RPMI8226 (cell line): ENCODE data around the gene CSGALNACT2.
"Not testable (repeated sequence)": the region's sequence is repeated elsewhere in the genome, so short reads cannot be mapped to it uniquely, and the experiment has no call there.

Experiments used
- DNase-seq: peaks from one replicate; pipeline ENCODE4 v3.0.0-alpha.2; 2015

The CSGALNACT2 gene

DNA sequence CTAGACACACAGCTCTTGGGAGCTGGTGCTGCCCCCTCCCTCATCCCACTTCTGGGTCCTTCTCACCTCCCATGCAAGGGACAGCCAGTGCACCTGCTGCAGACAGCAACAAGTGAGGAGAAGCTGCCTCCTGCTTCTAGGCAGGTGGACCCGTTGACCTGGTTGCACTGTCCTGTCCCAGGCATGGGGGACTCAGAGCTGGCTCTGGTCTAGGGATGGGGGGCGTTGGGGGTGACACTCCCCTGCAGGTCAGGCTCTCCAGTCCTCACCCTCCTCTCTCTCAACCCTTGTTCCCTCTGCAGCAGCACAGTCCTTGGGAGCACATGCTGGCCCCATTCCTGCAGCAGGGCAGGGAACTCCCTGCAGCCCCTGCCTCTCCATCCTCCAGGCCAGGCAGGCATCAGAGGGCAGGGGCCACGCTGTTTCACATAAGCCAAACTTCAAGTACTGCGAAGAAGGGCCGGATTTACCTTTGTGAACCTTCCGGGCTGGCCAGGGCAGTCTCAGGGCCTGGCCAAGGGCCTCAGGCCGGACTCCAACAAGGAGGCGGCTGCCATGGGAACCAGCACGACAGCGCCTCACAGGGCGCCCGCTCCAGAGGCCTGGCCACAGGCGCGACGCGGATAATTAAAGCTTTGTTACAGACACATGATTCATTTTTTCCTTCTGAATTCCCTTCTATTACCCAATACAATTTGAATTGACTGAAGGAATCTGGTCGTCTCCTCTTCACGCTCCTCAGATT lies 80.1 kb downstream of the CSGALNACT2 start:
- DNase-seq: no peak

DNA sequence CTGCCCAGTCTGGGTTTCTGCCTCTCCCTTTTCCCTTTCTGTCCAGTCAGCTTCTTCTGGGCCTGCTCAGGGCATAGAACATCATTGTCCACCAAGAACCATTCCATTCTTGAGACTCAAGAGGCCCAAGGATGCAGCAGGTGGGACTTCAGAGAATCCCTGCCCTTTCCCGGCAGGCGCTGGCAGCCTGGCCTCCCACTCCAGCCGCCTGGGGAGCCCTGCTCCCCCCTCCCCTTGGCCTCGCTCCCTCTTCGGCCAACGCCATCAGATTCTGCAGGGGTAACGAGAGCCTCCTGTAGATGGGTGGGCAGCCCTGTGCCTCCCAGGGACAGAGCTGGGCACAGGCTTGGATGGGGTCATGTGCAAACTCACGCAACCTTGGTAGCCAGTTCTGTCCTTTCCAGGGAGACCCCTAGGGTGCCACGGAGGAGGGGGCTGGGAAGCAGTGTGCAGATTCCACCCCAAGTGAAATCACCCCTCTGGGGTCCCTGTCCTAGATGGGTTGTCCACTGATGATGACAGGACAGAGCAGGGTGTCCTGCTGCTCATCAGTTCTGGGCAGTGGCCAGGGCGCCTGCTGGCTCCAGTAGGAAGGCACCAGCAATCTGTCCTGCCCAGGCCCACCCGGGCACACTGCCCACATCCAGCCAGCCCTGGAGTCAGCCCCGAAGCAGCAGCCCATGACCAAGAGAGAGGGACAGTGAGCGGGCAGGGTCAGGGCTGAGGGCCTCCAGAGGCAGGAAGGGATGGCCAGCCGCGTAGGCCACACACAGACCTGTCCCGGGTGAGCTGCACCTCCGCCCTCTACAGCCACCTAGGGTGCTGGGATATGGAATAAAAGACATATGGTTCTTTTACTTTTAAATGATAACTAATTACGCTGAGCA lies 80.9 kb downstream of the CSGALNACT2 start:
- DNase-seq: no peak

DNA sequence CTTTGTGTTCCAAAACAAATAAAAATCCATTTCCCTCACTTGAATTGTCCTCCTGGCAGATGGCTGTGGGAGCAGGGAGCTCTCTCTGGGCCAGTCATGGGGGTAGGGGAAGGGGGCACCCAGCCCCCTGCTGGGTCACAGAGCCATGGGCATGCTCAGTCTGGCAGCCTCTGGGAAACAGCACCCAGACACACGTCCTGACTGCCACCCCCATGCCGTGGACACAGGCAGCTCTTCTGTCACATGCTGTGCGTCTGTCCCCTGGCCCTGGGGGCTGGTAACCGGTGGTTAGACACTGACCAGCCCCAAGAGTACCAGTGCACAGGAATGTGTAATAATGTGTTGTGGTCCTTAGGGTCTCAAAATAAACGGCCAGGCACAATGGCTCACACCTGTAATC lies 81.6 kb downstream of the CSGALNACT2 start:
- DNase-seq: no peak

DNA sequence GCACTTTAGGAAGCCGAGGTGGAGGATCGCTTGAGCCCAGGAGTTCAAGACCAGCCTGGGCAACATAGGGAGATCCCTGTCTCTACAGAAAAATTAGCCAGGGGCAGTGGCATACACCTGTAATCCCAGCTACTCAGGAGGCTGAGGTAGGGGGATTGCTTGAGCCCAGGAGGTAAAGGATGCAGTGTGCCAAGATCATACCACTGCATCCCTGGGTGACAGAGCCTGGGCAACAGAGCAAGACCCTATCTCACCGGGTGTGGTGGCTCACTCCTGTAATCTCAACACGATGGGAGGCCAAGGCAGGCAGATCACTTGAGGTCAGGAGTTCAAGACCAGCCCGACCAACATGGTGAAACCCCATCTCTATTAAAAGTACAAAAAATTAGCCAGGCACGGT lies 82.0 kb downstream of the CSGALNACT2 start:
- DNase-seq: not testable (repeated sequence)

DNA sequence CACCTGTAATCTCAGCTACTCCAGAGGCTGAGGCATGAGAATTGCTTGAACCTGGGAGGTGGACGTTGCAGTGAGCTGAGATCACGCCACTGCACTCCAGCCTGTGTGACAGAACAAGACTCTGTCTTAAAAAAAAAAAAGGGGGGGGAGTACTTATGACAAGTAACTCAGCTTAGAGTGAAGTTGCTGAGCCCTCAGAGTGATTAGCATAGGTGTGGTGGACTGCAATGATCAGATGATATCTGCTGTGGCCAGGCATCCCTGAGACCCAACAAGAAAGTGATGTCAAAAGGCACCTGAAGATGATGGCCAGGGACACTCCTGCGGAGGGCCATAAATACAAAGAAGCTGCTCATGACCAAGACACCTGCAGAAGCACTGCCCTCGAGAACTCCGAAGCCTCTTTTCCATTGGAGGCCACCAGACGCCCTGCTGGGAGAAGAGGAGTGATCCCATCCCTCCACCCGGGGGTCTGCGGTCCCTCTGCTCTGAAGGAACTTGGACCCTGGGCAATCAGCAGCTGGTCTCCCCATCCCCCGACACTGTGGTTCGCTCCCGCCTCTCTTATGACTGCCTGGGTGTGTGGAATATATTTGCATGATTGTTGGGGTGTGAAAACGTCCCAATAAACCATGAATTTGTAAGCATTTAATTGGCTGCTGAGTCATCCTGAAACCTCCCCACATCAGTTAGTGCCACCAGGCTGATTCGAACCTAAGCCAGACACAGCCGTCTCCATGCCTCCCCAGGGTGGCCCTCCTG lies 82.6 kb downstream of the CSGALNACT2 start:
- DNase-seq: no peak

DNA sequence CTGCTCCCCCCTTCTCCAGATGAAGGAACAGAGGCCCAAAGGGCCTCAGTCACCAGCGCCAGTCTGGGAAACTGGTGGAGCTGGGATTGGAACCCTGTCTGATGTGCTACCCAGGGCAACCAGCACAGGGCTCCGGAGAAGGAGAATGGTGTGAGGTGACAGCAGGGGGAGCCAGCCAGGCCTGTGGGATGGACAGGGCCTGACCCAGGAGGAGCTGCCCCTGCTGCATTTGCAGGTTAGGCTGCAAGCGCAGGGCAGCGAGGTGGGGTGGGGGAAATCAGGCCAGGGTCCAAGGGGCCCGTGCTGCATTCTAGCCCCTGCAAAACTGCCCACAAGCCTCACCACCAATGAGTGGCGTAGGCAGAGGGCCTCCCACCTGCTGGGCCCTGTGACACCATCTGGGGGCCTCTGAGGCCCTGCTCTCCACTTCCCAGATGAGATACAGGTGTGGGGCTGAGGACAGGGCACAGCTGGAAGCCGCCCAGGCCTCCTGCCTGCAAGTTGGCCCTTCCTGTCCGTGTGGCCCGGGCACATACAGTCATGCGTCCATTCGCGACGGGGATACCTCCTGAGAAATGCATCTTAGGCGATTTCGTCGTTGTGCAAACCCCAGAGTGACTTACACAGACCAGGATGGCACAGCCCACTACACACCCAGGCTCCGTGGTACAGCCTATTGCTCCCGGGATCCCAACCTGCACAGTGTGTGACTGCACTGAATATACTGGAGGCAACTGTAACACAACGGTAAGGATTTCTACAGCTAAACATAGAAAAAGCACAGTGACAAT lies 83.4 kb downstream of the CSGALNACT2 start:
- DNase-seq: peak; percentile 33

DNA sequence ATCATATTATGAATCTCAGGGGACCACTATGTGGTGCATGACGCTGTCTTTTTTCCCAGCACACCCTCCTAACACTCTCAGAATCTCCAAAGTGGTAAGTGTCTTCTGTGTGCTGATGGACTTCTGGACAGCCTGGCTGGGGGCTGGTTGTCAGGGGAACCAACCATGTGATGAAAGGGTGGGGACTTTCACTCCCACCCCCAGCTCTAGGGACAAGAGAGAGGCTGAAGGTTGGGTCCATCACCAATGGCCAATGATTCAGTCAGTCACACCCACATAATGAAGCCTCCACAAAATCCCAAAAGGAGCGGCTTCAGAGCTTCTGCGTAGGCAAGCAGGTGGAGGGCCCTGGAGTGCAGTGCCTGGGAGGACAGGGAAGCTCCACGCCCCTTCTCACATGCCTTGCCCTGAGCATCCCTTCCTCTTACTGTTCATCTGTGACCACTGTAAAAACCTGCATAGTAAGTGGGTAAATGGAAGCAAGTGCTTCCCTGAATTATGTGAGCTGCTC lies 84.0 kb downstream of the CSGALNACT2 start:
- no peak for DNase-seq

DNA sequence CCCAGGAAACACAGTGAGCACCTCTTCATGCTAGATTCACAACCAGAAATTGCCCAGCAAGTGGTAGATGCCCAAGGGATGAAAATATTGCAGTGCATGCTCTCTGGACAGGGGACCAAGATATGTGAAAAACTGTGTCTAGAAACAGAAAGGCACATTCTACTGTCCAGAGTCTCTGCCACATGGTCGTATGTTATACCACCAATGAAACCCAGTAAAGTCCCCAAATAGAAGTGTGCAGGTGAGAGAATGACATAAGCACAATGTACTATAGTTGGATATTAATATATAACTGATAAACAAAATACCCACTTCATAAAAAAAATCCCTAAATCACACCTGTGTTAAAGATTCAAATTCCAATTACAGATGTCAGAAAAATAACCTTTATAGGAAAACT lies 84.8 kb downstream of the CSGALNACT2 start:
- DNase-seq: no peak

DNA sequence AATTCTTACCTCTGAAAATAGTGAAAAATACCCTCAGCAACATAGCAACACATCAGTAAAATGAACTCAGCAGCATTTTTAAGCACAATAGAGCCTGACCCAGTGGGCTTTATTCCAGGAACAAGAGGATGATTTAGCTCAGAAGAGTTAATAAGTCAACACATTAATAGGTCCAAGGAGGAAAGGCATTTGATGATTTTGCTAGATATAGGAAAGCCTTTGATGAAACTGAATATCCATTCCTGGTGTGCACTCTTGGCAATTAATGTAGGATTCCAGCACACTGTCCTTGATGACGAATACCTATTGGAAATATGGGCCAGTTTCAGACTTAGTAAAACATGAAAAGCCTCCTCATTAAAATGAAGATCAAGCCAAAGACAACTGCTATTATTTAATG lies 86.1 kb downstream of the CSGALNACT2 start:
- no peak for DNase-seq

DNA sequence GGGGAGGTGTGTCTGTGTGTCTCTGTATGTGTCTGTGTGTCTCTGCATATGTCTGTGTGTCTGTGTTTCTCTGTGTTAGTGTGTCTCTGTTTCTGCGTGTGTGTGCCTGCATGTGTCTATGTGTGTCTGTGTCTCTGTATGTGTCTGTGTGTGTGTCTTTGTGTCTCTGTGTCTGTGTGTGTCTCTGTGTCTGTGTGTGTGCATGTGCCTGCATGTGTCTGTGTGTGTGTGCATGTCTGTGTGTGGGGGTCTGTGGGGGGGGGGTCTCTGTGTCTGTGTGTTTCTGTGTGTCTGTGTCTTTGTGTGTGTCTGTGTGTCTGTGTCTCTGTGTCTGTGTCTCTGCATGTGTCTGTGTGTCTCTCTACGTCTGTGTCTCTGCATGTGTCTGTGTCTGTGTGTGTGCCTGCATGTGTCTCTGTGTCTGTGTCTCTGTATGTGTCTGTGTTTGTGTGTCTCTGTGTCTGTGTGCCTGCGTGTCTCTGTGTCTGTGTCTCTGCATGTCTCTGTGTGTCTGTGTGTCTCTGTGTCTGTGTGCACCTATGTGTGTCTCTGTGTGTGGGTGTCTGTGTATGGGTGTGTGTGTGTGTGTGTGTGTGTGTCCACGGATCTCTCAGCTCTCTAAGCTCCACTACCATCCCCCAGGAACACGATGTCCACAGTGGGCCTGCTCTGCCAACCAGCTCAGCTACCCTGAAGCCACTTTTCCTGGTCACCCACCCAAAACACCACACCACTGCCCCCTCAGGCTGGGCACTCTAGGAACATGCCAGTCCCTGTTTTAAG lies 87.0 kb downstream of the CSGALNACT2 start:
- DNase-seq: no peak

DNA sequence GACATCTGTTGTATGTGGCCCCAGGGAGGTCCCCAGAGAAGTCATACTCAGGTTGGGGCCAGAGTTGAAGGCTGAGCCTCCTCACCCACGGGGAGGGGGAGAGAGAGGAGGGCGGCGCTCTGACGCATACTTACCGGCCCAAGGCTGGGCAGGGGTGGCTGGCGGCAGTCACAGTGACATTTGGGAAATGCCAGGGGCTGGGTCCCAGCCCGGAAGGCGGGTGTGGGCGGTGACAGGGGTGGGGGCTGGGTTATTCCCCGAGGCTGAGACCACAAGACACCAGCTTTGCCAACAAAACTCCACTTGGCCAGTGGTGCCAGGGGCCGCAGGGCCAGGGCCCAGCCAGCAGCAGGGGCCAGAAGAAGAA lies 87.5 kb downstream of the CSGALNACT2 start:
- DNase-seq: peak; percentile 52

DNA sequence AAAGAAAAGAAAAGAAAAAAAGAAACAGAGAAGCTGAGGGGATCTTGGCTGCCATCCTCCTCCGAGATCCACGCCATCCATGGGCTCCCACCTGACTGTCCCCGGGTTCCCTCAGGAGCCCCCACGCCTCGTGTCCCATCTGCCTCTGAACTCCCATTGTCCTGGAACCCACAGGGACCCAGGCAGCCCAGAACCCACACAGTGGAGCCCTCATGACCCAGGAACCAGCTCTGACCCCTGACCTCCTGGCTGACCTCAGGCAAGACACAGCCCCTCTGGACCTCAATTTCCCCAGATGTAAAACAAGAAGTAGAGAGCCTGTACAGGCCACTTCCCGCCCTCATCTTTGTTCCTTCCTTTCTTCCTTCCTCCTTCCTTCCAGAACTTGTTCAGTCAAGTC lies 88.2 kb downstream of the CSGALNACT2 start:
- no peak for DNase-seq

DNA sequence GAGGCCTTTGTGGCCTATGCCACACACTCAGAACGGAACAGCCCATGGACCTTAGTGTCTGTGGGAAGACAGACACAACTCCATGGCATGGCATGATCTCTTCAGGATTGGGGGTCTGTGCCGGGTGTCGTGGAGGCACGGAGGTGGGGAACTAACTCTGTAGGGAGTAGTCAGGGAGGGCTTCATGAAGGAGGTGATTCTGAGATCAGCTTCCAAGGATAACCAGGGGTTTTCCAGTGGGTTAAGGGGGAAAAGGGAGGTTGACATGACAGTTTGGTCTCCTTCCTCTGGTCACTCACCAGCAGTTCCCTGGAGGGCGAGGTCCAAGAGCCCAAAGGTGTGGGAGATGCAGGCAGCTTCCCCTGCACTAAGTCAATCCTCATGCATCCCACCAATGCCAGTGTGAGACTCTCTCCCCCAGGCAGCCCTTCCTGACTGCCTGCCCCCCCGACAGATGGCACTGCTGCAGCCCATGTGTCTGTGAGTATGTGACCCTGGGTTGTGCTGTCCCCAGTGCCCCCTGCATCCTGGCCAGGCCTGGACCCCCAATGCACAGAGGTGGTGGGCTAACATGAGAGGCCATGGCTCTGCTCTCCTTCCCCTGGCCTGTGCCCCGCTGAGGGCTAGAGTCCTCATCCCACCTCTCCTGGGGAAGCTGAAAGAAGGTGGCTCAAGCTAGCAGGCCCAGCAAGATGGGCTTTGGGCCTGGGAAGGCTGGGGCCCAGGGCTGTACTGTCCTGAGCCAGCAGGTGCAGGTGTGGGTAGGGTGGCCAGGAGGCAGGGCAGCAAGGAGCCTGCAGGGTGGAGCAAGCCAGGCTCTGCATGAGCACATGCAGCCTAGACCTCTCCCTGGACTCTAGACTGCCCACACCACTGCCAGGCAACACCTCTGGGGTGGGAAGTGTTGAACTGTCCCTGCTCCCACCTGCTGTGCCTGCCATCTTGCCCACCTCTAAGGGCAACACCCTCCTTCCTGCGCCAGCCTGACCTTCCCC lies 88.9 kb downstream of the CSGALNACT2 start:
- no peak for DNase-seq

DNA sequence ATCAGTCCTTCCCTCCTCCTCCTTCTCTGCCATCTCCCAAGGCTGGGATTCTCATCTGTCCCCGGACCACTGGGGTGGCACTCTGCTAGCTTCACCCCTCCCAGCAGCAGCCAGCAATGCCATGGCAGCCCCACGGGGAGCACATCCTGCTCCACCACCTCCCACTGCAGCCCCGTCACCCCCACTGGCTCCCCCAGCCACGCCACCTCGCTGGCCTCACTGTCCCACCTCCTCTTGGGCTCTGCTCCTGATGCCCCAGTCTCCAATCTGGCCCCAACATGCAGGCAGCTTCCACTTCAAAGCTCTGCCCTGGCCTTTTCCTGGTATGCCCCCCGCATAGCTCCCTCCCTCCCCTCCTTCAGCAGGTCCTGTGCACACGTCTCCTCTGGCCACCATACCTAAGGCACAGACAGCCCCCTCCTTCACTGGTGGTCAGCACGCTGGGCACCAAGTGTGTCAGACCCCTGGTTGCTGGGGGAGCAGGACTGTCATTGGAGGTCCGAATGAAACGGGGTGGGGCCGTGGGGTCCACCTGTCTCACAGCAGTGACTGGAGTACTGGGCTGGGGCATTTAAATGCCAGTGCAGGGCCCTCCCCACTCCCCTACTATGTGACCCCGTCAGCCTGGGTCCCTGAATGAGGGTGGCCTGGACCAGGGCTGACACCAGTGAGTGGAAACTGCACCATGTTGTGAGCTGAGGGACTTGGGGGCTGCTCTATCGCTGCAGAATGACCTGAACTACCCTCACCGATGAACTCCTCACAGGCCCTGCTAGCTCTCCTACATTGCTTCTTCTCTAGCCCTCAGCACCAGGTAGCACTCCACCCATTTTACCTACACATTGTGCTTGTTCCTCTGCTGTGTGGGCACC lies 89.9 kb downstream of the CSGALNACT2 start:
- DNase-seq: no peak

DNA sequence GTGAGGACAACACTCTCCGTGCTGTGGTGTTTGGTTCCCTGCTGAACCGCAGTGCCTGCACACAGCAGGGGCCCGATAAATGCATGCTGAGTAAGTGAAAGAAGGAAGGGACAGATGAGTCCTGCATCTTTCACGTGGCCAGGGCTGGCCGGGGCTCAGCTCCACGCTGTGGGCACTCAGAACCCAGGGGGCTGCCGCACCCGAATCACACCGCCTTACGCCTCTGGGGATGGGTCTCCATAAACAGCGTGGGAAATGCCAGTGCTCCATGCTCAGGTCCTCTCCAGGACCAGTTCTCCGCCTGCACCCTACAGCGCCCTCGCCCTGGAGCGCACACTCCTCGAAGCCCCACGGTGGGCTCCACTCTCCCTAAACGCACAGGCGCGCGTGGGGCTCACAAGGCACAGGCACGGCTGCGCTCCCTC lies 90.5 kb downstream of the CSGALNACT2 start:
- no peak for DNase-seq

DNA sequence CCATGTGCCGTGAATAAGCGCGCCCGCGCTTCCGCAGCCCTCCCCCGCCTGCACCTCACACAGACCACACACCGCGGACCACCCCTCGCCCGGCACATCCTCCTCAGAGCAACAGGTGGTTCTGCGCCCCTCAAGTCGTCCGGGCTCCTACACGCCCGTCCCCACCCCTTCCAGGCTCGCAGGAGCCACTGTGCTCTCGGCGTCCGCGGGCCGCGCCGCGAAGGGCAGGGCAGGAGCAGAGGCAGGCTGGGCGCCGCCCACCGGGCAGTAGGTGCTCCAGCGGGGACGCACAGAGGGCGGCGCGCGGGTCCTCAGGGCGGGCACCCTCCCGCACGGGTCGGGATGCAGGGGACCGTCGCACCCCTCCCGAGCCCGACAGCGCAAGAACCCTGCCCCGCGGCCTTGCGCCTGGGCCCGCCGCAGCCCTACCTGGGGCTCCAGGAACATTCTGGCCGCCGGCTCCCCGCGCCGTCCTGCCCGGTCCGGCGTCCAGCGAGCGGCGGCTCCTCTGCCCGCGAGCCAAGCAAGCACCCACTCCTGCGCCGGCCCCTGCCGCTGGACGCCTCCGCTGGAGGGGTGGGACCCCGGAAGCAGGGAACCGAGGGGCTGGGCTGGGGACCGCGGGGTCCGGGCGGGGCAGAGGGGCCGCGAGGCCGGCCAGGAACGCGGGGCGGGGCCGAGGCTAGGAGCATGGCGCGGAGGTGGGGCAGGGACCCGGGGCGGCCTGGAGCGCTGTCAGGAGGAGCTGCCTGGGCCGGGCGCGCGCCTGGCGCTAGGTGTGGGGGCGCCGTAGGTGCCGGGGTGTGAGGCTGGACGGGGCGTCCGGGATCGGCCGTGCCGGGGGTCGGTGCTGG lies 91.2 kb downstream of the CSGALNACT2 start:
- no peak for DNase-seq

DNA sequence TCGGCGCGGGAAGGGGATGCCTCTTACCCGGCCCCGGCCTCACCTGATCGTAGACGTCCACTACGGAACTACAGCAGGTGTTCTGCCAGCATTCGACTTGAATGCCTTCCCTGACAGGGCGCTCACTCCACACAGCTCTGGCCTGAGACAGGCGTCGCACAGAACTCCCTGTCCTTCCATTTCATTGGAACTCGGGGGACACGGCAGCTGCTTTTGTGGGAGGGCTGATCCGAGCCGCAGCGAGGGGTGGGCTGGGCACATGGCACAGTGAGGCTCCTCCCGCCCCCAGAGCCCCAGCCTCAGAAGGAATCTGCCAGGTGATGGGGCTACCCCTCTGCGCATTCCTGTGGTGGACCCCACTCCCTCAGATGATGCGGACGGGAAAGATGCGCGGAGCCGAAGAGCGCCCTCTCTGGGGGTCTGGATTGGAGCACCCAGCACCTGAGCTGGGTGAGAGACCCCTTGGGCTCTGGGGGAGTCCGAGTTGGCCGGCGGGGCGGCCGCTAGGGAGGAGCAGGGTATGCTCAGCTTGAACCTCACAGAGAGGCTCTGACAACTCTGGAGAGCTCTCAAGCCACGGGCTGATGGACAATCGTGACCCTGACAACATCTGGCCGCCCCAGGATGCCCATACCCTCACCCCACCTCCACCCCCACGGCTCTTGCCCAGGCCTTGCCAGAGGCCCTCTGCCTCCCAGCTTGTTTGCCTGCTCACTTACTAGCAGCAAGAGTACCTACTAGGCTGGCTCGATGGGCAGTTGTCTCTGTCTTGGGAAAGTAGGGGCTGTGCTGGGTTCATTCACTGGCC lies 92.1 kb downstream of the CSGALNACT2 start:
- DNase-seq: no peak
